ENCODE results near the gene STOML1.
"Not testable (repeated sequence)": the region's sequence is repeated elsewhere in the genome, so short reads cannot be mapped to it uniquely, and the experiment has no call there.

Gene STOML1

GRCh38 chr15:73986776-73987056 is 5.4 kb downstream of the STOML1 start:
- DNase-seq = no peak

- peak; percentile 75 for DNase-seq
These were observed 5.9 kb downstream of the STOML1 start for GRCh38 chr15:73986055-73986775.

GRCh38 chr15:73985101-73985873 is 6.8 kb downstream of the STOML1 start:
- DNase-seq = peak; percentile 65

GRCh38 chr15:73984208-73984979 is 7.7 kb downstream of the STOML1 start:
- DNase-seq = no peak

- DNase-seq = no peak
These were observed 8.3 kb downstream of the STOML1 start for GRCh38 chr15:73983773-73984172.

- DNase-seq = no peak
These were observed 8.8 kb downstream of the STOML1 start for GRCh38 chr15:73983211-73983727.

- DNase-seq = peak; percentile 91
These were observed 9.7 kb downstream of the STOML1 start for GRCh38 chr15:73982222-73982962.

GRCh38 chr15:73981761-73982221 is 10.3 kb downstream of the STOML1 start:
- no peak for DNase-seq

- no peak for DNase-seq
These were observed 12.5 kb downstream of the STOML1 start for GRCh38 chr15:73979636-73980035.

GRCh38 chr15:73978896-73979295 is 13.2 kb downstream of the STOML1 start:
- no peak for DNase-seq

GRCh38 chr15:73975440-73976125 is 16.5 kb downstream of the STOML1 start:
- peak; percentile 97 for DNase-seq

- DNase-seq = not testable (repeated sequence)
These were observed 18.4 kb downstream of the STOML1 start for GRCh38 chr15:73973683-73974200.

- peak; percentile 95 for DNase-seq
These were observed 19.0 kb downstream of the STOML1 start for GRCh38 chr15:73972984-73973682.

- no peak for DNase-seq
These were observed 22.8 kb downstream of the STOML1 start for GRCh38 chr15:73969151-73969759.

GRCh38 chr15:73968461-73968860 is 23.6 kb downstream of the STOML1 start:
- no peak for DNase-seq

GRCh38 chr15:73965758-73966113 is 26.4 kb downstream of the STOML1 start:
- DNase-seq = peak; percentile 49

- no peak for DNase-seq
These were observed 26.9 kb downstream of the STOML1 start for GRCh38 chr15:73965094-73965757.

- DNase-seq = peak; percentile 93
These were observed 27.4 kb downstream of the STOML1 start for GRCh38 chr15:73964736-73965093.

- DNase-seq = no peak
These were observed 29.7 kb downstream of the STOML1 start for GRCh38 chr15:73962433-73962832.

- DNase-seq = not testable (repeated sequence)
These were observed 31.5 kb downstream of the STOML1 start for GRCh38 chr15:73960472-73961070.
